GM19238 (cell line): ENCODE data around the gene LAPTM5.

Experiments used
- DNase-seq: peaks from one replicate; pipeline ENCODE4 v3.0.0; 2011; ENCODE audit warnings: low spot score; ENCODE audit not compliant: insufficient read length

The LAPTM5 gene

DNA sequence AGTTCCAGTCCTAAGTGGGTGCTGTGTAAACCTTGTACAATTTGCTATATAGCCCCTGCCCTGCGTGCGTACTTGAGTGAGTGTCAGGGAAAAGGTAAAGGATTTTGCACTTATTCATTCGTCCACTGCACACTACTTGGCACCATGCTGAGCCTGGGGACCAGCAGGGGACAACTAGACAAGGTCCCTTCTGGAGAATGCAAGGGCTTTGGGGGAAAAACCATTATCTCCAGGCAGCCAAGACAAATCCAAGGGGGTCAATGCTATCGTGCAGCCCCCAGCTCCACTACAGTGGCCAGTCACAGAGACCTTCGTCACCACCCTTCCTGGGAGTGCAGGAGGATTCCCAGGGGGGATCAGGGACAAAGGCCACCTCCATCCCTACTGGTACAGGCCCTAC, 73.9 kb downstream of the LAPTM5 start:
- no peak for DNase-seq
